SW480 (cell line): ENCODE results near the gene RPN1.

Experiments
- DNase-seq: peaks from one replicate; pipeline ENCODE4 v3.0.0-alpha.2; 2016; ENCODE audit warnings: low spot score

The RPN1 gene

GRCh38 chr3:128578346-128578745, 72.3 kb downstream of the RPN1 start:
- DNase-seq, result no peak

GRCh38 chr3:128577711-128578110, 72.9 kb downstream of the RPN1 start:
- no peak for DNase-seq

GRCh38 chr3:128576290-128576689, 74.3 kb downstream of the RPN1 start:
- DNase-seq, result no peak

DNA sequence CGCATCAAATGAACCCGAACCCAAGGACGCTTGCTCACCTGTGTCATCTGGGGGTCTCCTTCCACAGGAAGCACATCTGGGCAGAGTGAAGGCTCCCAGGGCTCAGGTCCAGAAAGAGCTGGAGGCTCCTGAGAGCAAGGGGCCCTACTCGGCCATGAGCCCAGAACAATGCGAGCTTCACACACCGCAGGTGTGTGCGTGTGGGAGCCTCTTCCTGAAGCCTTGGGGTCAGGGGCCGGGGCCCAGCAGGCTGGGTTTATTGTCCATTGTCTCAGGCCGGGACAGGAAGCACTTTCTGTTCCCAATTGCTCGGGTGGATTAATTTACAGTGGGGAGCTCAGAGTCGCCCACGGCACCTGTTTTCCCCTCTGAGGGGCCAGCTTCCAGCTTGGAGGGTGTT, 74.8 kb downstream of the RPN1 start:
- DNase-seq, result no peak

DNA sequence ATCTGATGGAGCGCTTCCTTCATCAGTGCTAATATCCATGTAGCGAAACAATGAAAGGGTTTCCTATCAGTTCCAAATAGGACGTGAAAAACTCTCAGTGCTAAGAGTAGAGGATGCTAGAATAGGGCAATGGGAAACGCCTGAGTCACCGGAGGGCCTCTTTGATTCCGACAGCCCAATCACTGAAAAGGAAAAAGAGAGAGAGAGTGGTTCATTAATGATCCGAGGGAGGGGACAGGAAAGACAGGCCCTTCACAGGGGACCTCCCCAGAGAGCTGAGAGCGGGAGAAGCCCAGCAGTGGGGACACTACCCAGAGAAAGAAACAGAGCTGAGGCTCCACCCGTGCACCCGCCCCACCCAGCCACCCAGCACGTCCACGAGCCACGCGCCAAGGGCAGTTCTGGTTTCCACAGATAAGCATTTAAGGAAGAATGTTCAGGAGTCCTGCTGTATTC, 76.9 kb downstream of the RPN1 start:
- DNase-seq, result no peak

GRCh38 chr3:128573160-128573559, 77.5 kb downstream of the RPN1 start:
- no peak for DNase-seq

DNA sequence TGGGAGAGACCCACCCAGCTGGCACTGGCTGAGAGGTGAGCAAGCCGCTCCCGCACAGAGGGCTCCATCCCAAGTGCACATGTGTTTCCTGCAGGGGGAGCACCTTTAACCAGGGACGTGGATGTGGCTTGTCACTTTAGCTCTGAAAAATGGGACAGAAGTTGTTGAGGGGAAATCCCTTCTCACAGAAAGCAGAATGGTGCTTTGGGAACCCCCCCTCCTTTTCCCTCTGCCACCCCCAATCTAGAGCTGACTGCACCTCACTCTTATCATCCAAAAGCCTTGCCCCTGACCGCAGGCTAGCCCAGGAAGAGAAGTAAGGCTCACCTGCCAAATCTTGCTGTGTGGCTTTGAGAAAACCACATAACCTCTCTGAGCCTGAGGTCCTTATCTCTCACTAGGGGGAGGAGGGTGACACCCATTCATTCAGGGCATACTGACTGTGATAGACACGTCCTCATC, 77.9 kb downstream of the RPN1 start:
- peak; percentile 23 for DNase-seq

DNA sequence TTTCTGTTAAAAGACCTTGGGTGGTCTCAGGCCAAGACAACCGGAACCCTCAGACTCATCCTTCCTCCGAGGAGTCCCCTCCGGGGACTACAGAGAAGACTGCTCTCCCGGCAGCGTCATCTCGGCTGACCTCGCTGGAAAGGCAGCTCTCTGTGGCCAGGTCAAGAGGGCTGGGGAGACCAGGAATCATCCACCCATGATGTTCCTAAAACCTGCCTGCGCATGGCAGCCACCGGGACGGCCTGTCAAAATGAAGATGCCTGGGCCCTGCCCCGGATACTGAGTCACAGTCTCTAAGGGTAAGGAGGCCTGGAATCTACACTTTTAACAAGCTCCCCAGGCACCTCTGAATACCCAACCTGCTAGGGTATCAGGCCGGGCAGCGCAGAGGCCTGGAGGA, 78.6 kb downstream of the RPN1 start:
- no peak for DNase-seq
